Superior temporal gyrus (tissue), 1 donor: ENCODE results near the gene KRTAP1-1.
"Not testable (repeated sequence)": the region's sequence is repeated elsewhere in the genome, so short reads cannot be mapped to it uniquely, and the experiment has no call there.

Experiments used
- DNase-seq: peaks from one replicate; pipeline ENCODE4 v3.0.0-alpha.2; 2016; ENCODE audit errors: extremely low spot score

KRTAP1-1 gene

DNA sequence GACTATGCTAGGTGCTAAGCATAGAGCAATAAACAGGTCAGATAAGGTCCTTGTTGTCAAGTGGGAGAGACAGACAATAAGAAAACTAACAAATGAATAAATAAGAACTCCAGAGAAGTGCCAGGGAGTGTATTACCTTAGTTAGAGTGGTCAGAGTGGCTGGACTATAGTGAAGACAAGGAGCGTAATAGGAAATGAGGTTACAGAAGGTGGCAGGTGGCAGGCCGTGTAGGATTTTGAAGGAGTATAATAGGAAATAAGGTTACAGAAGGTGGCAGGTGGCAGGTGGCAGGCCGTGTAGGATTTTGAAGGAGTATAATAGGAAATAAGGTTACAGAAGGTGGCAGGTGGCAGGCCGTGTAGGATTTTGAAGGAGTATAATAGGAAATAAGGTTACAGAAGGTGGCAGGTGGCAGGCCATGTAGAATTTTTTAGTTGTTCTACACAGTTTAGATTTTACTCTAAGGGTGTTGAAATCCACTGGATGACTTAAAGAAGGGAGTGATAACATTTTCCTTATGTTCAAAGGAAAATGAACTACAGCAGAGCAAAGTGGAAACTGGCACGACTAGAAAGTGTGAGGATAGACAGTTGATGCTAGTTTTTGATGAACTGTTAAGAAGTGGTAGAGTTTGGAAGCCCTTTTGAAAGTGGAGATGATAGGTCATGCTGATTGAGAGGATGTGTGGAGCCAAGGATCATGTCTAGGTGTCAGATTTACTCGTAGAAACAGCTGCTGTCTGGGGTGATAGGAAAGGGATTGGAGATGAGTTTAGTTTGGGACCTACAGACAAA is 28.7 kb downstream of the KRTAP1-1 start:
- no peak for DNase-seq

DNA sequence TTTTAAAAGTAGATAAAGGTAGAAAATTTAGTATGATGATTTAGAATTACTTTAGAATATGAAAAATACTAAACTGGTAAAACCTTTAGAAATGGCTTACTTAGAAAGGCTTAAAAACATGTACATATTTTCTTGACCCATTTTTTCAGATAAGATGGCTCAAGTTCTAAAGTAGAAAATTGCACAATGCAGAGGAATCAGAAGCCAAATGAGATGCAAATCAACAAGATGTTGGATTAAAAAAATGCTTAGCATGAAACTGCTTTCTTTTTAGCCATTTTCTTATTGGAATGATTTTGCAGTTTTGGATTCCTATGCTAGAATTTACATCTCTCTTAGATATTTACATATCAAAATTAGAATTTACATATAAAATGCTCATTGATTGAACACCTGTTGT is 30.8 kb downstream of the KRTAP1-1 start:
- peak; percentile 10 for DNase-seq

DNA sequence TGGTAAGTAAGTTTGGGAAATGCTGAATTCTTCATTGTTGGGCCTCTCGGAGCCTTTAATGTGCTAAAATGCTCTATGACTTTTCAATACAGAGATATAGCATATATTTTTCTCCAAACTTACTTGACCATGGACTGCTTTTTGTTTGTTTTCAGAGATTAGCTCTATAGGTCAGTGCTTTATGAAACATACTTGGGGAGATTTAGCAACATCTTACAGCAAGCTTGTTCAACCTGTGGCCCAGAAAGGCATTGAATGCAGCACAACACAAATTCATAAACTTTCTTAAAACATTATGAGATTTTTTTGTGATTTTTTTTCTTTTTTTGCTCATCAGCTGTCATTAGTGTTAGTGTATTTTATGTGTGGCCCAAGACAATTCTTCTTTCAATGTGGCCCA is 31.3 kb downstream of the KRTAP1-1 start:
- DNase-seq, result no peak

DNA sequence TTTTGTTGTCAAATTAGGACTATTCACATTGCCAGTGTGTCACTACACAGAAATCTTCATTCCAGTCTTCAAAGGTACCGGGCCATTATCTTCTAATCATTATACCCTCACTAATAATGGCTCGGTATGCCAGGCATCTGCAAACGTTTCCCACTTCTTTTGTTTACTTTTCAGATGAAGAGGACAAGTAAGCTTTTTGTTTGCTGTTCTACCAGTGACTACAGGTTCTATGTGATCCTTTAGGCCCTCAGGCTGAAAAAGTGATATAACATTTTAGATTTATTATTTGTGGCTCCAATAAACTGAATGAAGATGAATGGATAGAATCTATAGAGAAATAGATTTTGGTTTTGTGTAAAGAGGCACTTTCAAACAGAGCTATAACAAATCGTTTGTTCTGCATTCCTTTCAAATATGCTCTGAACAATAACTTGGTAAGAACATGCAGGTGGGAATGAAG is 31.9 kb downstream of the KRTAP1-1 start:
- DNase-seq, result no peak

DNA sequence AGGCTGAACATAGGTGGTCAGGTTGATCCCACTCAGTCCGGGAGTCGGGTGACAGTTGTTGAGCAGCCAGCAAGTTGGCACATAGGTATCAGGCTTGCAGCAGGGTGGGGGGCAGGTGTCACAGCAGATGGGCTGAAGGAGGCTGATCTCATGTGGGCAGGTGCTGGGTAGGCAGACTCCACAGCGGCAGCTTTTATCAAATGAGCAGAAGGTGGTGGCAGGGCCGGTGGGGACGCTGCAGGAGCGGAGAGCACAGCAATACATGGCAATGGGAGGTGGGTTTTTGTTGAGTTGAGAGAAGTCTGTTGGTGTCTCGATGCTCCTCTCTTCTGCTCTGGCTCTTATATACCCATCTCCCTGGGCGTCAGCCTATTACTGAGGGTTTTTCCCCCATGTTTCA is 32.4 kb downstream of the KRTAP1-1 start, which contains the start of gene KRTAP3-1:
TSS of gene KRTAP3-1 (minus strand) at position 318 of the 400 bp plus-strand sequence. CDS start at position 264, 54 bp downstream.
- DNase-seq, result no peak

DNA sequence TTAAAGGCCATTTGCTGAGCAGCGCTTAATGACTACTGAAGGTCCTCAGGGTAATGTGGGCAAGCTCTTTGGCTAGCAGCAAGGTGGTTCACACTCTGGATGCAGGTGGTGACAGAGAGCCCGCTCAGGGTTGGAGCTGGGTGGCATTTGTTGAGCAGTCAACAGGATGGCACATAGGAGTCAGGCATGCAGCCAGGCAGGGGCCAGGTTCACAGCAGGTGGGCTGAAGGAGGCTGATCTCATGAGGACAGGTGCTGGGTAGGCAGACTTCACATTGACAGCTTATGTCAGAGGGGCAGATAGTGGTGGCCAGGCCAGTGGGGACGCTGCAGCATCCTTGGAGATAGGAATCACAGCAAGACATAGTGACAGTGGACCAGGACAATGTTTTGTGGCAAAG is 36.9 kb downstream of the KRTAP1-1 start:
- DNase-seq, result no peak

DNA sequence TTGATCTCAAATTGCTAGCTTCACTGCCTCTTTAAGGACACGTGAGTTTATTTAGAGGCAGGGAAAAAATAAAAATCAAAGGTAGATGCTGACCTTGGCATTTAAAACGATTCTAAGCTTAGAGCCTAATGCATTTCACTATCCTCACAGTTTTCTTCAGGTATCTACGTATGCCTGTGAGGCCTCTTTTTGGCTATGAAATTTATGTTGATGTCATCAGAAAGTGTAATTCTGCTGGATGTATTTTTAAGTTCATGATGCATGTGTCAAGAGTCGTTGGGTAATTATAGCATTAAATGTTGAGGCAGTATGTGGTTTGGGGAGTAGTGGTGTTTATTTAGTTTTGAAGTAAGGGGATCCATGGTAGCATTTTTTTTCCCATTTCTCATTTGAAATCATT is 37.3 kb downstream of the KRTAP1-1 start:
- no peak for DNase-seq

DNA sequence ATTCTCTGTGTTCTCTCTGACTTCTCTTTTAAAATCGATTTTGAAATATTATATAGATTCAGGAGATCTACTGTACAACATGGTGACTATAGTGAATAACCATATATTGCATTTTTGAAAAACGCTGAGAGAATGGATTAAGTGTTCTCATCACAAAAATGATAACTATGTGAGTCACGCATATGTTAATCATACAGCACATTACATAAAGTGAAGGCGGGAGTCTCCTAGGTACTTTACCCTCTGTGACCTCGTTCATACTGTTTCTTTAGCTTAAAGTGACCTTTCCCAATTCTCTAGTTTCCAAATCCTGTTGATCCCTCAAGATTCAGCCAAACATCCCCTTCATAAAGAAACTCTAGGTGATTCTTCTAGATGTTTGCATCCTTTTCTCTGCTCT is 38.4 kb downstream of the KRTAP1-1 start:
- DNase-seq, result no peak

DNA sequence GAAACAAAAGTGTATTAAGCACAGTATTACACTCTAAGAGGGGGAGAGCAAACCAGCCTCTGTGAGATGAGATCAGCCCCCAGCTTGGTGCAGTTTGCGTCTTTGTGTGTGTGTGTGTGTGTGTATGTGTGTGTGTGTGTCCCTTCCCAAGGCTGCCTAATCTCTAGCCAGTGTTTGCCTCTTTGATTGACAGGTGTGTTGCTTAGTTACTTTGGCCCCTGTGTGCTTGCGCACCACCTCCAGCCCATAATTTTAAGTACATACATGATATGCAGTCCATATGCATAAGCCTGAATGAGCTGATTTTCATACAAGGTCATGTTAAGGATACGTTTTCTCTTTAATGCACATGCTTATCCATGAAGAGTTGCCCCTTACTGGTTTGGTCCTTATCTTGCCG is 39.5 kb downstream of the KRTAP1-1 start:
- DNase-seq, result no peak

DNA sequence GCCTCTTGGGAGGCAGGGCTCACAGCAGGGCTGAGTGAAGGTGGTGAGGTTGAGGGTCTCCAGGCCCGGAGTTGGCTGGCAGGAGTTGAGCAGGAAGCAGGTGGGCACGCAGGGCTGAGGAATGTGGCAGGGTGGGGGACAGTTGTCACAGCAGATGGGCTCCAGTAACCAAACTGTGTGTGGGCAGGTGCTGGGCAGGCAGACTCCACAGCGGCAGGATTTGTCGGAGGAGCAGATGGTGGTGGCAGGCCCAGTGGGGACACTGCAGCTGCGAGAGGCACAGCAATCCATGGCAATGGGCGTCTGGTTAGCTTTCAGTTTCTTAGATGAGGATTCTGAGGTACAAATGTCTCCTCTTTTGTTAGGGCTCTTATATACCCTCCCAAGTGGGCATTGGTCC is 41.7 kb downstream of the KRTAP1-1 start, which contains the start of gene KRTAP3-2:
TSS of gene KRTAP3-2 (minus strand) at position 344 of the 400 bp plus-strand sequence. CDS start at position 291, 53 bp downstream.
- not testable (repeated sequence) for DNase-seq

DNA sequence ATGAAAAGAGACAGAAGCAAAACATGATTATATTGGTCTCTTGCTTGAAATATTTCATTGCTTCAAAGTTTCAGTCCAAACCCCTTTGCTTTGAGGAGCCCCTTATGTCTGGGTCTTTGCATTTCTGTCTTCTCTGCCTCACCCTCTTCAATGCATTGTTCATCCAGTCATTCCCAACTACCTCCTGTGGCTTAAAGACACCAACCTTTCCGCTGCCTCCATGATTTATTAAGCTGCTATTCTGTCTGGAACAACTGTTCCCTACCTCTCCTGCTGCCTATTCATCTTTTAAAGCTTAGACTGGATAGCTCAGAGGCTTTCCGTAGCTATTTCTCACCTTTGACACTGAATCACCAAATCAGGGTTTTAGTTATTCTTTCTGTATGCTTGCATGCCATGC is 43.9 kb downstream of the KRTAP1-1 start:
- no peak for DNase-seq

DNA sequence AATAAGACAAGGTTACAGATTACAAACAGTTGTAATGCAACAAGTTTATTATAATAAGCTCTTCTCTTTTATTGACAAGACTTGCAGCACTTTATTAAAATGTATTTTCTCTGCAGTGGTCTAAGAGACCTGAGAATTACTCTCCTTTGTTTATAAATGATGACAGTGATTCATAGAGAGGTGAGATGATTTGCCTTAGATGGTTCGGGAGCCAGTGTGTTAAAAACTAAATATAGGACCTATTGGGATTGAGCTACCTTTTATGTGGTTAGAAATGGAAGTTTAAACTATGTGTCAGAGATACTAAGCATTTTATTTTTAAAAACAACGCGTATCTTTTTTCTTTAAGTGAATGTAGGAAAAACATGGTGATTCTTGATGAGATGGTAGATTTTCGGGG is 44.4 kb downstream of the KRTAP1-1 start:
- no peak for DNase-seq

DNA sequence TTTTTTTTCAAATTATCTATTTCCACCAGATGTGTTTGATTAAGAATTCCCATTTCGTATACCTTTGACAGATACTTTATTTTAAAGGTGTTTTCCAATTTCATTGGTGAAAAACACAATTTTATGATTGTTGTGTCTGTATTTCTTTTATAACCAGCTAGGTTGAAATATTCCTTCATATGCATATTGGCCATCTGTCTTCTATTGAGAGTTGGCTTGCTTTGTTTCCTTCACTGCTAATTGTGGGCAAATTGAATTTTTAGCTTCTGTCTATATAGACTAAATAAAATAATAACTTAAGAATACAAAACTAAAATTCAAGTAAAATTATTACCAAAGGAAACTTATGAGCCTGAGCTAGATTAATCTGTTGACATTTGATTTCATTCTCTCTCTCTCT is 46.1 kb downstream of the KRTAP1-1 start:
- no peak for DNase-seq

DNA sequence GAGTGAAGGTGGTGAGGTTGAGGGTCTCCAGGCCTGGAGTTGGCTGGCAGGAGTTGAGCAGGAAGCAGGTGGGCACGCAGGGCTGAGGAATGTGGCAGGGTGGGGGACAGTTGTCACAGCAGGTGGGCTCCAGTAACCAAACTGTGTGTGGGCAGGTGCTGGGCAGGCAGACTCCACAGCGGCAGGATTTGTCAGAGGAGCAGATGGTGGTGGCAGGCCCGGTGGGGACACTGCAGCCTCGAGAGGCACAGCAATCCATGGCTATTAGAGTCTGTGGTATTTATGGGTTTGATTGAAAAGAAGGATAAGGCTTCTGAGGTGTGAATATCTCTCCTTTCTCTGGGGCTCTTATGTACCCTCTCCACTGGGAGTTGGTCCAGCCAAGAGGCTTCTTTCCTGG is 47.4 kb downstream of the KRTAP1-1 start, which contains the start of gene KRTAP3-3:
TSS of gene KRTAP3-3 (minus strand) at position 326 of the 400 bp plus-strand sequence. CDS start at position 259, 67 bp downstream.
- DNase-seq, result no peak

DNA sequence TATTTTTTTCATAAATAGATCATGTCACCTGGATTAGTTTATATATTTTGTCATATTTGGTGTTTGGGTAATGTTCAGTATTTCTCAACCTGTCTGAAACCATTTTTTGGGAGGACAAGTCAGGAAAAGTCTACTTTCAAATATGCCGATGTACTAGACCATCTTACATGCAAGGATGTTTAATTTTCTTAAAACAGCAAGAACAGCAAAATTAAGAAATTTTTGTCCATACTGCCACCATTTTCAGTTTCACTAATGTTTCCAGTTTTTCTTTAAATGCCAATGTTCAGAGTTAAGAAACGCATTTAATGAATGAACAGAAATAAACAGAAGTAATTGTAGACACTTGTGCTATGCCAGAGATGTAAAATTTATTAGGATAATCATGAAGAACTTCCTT is 48.2 kb downstream of the KRTAP1-1 start:
- DNase-seq, result no peak

DNA sequence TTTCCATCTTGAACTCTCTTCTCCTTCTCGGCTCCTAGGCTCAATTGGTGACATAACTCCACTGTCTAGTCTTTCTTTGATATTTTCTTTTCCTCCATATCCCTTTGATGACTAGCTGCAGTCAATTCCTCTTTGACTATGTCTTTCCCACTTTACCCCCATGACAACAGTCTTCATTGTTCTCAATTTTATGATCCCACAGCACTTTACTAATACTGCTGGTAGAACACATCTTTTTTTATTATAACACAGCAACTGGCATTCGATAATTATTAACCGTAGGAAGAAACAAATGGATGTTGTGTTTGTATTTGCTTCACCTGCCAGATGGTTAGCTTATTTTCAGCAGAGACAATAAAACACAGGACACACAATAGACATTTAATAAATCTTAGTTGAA is 48.6 kb downstream of the KRTAP1-1 start:
- DNase-seq, result no peak
